ENCODE results near the gene MDK. TPM values are rescaled to one million over a fixed set of nuclear protein-coding genes. Genes with fewer than 3 reads are reported as not detected.

Gene MDK
- total and polyA plus RNA-seq, 2 of the 4 experiments (the other 2 are of a cell fraction), result 25.8 to 377 TPM

Small RNA genes lying within 50 kb of the gene (microRNA-seq; reads per million reads assigned to microRNA genes)
- 0 to 1.5 reads per million in 2 experiments for gene MIR4688 (ENCODE audit: insufficient read depth in 1 of 2, insufficient read length in 1 of 2, unreplicated experiment in 1 of 2)

Small RNA genes lying within 50 kb of the gene (small RNA-seq; reads per million reads assigned to genes)
- 0 to 1.7 (median 0) reads per million in 5 experiments for gene MIR4688

Other genes starting within 250 kb of the MDK start
- 8.1 and 10.0 TPM in 2 replicates for gene CREB3L1, start 104.0 kb upstream of the MDK start, total RNA-seq (2012; rRNA removed)
- 76.9 and 82.3 TPM in 2 replicates for gene CREB3L1, start 104.0 kb upstream of the MDK start, polyA plus RNA-seq (2012; rRNA removed)
- gene DGKZ, start 34.2 kb upstream of the MDK start, total RNA-seq (2012; rRNA removed), result 43.0 and 46.8 TPM in 2 replicates
- gene DGKZ, start 34.2 kb upstream of the MDK start, polyA plus RNA-seq (2012; rRNA removed), result 62.0 and 68.0 TPM in 2 replicates
- gene CHRM4, start 10.1 kb downstream of the MDK start, total RNA-seq (2012; rRNA removed), result 0.18 and 0.28 TPM in 2 replicates
- gene CHRM4, start 10.1 kb downstream of the MDK start, polyA plus RNA-seq (2012; rRNA removed), result 0.09 and 0.19 TPM in 2 replicates
- gene AMBRA1, start 212.4 kb downstream of the MDK start, total RNA-seq (2012; rRNA removed), result 16.7 and 18.3 TPM in 2 replicates
- gene AMBRA1, start 212.4 kb downstream of the MDK start, polyA plus RNA-seq (2012; rRNA removed), result 9.4 and 10.2 TPM in 2 replicates
- gene HARBI1, start 235.6 kb downstream of the MDK start, total RNA-seq (2012; rRNA removed), result 5.2 and 6.1 TPM in 2 replicates
- 2.4 and 2.7 TPM in 2 replicates for gene HARBI1, start 235.6 kb downstream of the MDK start, polyA plus RNA-seq (2012; rRNA removed)
- 32.2 and 43.0 TPM in 2 replicates for gene ATG13, start 235.9 kb downstream of the MDK start, total RNA-seq (2012; rRNA removed)
- gene ATG13, start 235.9 kb downstream of the MDK start, polyA plus RNA-seq (2012; rRNA removed), result 49.7 and 56.2 TPM in 2 replicates

Data from IMR-90 (cell line).